Effector CD8-positive, alpha-beta T cell (primary cell): ENCODE results near the gene ARHGAP30.
A peak's percentile ranks its signal among the peaks of the same experiment; 100 is the strongest.
"Not testable (repeated sequence)": the region's sequence is repeated elsewhere in the genome, so short reads cannot be mapped to it uniquely, and the experiment has no call there.

ENCODE experiments used
- DNase-seq: peaks from one replicate; lab custom pipeline; 2025; lab: John Stamatoyannopoulos, UW

ARHGAP30 gene

DNA sequence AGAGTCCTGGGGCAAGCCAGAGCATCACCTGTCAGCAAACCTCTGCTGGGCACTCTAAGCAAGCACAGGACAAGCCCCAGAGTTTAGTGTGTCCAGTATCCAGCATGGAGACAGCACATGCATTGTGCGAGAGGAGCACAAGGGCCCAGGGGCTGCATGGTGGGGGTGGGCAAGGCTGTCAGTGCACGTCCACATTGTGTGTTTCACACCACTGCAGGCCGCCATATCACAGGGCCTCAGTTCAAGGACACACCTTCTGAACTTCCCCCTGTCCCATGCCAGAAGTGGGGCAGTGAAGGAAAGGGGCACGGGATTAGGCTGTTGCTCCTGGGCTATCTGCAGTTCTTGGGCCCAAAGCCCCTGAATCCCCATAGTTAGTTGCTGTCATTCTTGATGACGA is 30.1 kb downstream of the ARHGAP30 start:
- no peak for DNase-seq

DNA sequence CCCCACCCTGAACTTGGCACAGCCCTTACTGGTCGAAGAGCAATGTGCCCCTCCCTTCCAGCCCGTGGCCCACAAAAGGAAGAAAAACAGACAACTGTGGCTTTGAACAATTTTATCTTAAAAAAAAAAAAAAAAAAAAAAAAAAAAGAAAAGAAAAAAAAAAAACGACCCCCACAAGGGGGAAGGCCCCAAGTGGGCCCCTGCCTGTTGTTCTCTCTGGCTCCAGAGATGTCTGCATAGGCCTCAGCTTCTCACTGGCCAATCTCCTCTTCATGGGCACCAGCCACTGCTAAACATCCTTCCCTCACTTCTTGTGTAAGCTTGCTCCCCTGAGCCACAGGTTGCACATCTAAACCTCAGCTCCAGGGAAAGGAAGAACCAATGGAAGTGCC is 30.5 kb downstream of the ARHGAP30 start:
- DNase-seq = no peak

DNA sequence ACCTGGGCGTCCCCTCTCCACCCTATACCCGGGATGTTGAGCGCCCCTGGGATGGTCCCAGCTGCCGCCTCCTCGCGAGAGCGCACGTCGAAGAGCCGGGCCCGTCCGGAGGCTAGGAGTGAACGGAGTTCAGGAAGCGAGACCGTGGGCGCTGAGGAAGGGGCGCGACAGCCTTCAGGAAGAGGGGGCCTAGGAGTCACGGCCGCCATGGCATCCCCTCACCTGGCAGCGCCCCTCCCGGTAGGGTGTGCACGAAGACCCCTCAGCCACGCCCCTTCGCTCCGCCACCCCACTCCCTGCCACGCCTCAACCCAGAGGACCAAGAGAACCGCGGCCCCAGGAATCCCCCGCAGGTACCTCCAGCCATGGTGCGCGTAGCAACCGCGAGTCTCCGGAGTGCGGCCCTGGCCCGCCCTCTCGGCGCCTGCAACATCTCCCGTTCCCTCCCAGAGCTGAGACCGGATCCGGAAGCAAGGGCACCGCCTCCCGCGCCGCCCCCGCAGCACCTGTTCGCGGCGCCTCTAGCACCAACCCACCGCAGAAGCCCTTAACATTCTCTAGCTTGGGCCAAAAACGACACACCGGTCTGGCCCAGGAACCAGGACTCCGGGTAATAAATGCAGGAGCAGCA is 31.1 kb downstream of the ARHGAP30 start, which contains the start of gene TSTD1:
Gene TSTD1 (minus strand): TSS at position 442 of the 631 bp plus-strand sequence. CDS start 75 bp downstream, at position 367.
- peak; percentile 76 for DNase-seq

DNA sequence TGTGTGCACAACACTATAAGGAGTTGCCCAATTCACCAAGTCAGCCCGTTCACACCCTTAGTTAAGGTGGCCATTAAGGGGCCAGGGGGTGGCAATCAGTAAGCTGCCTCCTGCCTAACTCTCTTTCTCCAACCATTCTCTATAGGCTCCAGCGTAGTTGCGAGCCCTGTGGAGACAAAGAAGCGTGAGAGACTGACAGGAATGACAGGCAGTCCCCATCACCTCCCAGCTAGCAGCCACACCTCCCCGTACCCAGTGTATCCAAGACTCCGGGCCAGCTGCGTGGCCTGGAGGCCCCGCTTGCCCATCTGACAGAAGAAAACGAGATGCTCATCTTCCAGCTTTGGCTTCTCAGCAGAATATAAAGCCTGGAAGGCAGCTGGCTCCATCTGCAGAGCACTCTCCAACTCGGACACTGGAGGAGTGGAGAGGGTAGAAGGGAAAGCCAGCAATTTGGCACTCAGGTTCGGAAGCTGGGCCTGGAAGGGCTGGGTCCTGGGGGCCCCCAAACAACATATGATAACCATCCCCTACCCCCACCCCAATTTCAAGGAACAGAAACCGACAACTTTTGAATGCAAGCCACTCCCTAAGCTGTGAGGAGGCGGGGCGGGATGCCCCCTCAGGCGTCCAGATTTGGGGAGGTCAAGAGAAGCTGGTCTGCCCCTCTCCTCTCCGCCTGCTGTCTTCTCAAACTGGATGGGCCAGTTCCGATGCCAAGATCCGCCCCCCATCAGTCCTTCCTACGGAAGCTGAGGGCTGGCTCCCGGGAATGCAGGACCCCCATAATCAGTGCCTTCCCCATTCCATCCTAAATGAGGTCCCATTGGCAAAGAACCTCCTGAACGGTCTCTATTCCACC is 31.8 kb downstream of the ARHGAP30 start:
- no peak for DNase-seq

DNA sequence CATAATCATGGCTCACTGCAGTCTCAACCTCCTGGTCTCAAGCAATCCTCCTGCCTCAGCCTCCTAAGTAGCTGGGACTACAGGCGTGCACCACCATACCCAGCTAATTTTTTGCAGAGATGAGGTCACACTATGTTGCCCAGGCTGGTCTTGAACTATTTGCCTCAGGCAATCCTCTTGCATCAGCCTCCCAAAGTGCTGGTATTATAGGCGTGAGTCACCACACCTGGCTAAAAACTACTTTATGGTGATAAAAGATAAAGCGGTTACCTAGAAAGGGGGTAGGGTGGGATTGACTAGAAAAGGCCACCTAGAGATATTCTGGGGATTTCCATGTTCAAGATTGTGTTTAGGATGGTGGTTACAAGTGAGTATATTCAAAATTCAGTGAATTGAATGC is 35.9 kb downstream of the ARHGAP30 start:
- no peak for DNase-seq

DNA sequence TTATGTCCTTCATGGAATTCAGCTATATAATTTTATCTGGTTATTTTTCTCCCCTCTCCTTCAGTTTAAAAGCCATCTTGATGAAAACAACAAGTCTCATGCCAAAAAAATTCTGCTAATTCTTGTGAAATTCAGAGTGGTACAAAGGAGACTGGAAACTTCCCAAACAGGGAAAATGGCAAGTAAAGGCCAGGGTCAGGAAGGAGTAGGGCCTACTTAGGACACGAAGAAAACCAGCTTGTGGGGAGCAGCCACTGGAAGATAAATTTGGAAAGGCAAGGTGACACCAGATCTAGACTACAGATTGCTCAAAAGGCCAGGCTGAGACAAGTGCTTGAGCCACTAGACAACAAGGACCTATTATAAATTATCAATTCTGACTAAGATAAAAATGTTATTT is 37.3 kb downstream of the ARHGAP30 start:
- no peak for DNase-seq

DNA sequence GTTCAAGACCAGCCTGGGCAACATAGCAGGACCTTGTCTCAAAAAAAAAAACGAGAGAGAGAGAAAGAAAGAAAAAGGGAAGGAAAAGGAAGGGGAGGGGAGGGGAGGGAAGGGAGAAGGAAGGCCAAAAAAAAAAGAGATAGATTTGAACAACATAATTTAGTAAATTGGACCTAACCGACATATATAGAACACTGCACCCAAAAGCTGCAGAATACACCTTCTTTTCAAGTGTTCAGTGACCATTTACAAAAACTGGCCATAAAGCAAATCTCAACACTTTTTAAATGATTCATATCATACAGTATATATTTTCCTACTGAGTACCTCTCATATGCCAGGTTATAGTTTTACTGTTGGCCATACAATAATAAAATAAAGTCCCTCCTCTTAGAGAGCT is 37.8 kb downstream of the ARHGAP30 start:
- no peak for DNase-seq

DNA sequence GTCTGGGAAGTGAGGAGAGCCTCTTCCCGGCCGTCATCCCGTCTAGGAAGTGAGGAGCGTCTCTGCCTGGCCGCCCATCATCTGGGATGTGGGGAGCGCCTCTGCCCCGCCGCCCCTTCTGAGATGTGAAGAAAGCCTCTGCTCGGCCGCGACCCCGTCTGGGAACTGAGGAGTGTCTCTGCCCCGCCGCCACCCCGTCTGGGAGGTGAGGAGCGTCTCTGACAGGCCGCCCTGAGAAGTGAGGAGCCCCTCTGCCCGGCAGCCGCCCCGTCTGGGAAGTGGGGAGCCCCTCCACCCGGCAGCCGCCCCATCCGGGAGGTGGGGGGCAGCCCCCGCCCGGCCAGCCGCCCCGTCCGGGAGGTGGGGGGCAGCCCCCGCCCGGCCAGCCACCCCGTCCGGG is 40.2 kb downstream of the ARHGAP30 start:
- not testable (repeated sequence) for DNase-seq

DNA sequence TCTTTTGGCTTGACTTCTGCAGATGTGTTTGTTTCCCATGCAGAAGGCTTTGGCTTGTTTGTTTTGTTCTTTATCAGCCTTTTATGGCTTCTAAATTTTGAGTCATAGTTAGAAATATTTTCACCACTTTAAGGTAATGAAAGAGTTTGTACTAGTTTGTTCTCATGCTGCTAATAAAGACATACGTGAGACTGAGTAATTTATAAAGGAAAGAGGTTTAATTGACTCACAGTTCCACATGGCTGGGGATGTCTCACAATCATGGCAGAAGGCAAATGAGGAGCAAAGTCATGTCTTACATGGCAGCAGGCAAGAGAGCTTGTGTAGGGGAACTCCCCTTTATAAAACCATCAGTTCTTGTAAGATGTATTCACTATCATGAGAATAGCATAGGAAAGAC is 42.7 kb downstream of the ARHGAP30 start:
- DNase-seq = not testable (repeated sequence)

DNA sequence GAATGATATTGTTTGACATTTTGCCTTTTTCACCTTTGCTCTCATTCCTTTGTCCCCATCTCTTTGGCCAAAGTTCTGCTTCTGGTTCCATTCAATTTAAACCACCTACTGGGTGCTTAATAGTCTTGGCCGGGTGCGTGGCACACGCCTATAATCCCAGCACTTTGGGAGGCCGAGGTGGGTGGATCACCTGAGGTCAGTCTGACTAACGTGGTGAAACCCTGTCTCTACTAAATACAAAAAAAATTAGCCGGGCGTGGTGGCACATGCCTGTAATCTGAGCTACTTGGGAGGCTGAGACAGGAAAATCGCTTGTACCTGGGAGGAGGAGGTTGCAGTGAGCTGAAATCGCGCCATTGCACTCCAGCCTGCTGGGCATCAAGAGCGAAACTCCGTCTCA is 47.3 kb downstream of the ARHGAP30 start:
- DNase-seq = not testable (repeated sequence)

DNA sequence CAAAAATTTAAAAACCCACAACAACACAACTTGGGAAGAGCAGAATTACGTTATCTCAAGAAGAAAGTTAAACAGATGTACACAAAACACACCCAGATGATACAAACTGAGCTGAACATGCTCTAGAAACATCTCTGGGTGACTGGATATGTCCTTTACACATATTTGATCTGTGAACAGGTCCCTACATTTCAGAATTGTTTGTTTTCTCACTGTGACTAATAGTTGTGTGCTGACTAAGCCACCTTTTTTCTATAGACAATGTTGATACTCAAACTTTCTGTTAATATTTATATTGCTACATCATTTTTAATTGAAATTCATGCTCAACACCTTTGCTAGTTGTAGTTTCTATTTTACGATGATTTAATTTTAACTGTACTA is 47.7 kb downstream of the ARHGAP30 start:
- DNase-seq = no peak

DNA sequence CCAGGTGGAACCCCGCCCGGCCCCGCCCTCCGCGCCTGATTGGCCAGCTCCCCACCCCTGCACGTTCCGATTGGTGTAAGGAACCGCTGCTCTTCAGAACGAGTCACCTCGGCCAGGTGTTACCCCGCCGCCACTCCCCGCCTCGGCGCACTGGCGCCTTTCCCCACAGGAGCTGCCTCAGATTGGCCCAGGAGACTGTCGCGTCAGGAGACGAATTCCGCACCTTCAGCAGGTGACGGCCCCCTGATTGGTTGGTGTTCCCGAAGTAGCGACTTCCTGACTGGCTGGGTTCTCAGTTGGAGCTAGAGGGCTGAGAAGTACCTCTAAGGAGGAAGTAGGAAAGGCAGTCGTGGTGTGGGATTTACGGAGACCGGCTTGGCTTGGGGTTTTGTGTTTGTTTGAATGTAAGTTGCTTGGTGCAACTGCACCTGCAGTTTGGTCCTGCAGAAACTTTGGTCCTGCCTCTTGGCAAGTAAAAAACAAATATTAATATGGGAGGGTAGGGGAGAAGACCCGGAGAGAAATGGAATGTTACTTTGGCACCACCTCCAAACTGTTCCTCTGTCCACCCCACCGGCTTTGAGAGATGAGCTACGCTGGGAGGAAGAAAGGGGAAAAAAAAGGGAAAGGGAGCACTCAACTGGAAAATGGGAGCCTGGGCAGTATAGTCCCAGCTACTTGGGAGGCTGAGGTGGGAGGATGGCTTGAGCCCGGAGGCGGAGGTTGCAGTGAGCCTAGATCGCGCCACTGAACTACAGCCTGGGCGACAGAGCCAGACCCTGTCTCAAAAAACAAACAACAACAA is 48.3 kb downstream of the ARHGAP30 start:
- DNase-seq = peak; percentile 86

DNA sequence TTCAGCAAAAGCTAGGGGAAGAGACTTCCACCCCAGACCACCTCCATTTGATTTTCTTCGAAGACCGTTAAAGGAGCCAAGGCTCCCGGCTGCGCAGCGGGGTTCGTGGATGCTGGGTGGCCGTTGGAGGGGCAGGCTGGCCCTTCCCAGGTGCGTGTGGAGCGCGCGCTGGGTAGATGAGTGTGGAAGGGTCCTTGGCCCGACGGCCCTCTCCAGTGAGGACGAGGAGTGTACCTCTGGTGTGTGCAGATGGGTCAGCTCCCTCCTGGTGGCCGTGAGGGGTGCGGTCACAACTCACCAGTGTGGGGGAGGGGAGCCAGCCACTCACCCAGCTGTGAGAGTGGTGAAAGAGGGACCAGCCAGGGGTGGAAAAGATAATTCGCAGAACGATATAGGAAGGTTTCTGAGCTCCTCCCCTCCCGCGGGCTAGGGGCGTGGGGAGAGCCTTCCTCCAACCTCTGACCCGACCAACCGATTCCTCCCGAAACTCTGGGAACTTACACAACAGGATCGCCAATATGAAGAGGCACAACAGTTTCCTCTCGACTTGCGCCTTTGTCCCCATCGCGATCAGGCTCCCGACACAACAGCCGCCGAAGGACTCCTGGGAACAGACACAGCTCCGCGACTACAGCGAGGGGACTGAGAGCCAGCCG is 49.1 kb downstream of the ARHGAP30 start, which contains the start of gene F11R:
Gene F11R (minus strand): TSS at position 644 of the 656 bp plus-strand sequence. CDS start 79 bp downstream, at position 565.
- peak; percentile 57 for DNase-seq

DNA sequence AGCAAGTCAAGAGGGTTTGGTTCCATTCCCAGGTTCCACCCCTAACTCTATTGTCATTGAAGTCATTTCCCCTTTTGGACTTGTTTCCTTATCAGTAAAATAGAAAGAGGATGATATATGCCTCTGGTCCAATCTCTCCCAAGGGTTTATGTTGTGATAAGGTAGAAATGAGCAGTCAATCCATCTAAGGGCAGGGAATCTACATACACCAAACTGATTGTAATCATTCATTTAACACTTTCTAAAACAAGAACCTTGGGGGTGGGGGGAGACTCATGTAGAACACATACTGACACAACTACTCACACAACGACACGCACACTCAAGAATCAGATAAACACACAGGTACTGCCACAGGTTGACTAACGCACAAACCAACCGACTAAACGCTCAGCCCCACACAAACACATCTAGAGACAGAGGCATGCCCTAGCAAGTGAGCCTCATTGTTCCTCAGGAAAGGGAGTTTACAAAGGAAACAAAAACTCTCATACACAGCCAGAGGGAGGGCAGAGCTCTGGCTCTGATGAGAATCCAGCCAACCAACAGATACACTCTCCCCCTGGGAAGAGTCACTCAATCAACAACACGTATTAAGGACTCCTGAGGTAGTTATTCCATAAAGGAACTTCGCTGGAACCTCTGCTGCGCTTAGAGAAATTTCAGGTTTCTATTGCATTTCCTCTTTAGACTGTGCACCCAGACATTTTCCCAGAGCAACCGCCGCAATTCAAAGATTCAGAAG is 49.8 kb downstream of the ARHGAP30 start:
- DNase-seq = no peak

DNA sequence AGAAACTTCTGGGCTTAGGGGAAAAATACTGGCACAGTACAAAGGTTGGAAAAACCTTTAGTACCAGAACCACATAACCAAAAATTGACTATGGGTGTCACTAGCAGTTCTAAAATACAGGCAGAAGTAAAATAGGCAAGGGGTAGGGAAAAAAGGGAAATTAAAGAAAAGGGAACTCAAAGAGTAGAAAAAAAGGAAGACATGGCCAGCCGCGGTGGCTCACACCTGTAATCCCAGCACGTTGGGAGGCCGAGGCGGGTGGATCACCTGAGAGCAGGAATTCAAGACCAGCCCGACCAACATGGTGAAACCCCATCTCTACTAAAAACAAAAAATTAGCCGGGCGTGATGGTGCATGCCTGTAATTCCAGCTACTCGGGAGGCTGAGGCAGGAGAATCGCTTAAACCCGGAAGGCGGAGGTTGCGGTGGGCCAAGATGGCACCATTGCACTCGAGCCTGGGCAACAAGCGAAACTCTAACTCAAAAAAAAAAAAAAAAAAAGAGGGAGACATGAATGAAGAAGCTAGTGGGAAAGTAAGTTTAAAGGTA is 50.5 kb downstream of the ARHGAP30 start:
- DNase-seq = not testable (repeated sequence)

DNA sequence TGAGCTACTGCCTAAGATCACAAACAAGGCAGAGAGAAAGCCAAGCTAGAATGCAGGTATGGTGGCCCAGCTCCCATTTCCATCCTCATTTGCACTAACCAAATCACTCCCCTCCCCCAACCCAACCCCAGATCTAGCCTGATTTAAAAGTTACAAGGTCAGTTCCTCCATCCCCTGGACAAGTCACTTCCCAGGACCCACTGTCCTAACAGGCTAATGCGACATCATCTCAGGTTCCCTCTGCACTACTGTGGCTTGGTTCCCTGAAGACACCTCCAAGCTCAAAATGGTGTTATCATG is 51.1 kb downstream of the ARHGAP30 start:
- DNase-seq = no peak

DNA sequence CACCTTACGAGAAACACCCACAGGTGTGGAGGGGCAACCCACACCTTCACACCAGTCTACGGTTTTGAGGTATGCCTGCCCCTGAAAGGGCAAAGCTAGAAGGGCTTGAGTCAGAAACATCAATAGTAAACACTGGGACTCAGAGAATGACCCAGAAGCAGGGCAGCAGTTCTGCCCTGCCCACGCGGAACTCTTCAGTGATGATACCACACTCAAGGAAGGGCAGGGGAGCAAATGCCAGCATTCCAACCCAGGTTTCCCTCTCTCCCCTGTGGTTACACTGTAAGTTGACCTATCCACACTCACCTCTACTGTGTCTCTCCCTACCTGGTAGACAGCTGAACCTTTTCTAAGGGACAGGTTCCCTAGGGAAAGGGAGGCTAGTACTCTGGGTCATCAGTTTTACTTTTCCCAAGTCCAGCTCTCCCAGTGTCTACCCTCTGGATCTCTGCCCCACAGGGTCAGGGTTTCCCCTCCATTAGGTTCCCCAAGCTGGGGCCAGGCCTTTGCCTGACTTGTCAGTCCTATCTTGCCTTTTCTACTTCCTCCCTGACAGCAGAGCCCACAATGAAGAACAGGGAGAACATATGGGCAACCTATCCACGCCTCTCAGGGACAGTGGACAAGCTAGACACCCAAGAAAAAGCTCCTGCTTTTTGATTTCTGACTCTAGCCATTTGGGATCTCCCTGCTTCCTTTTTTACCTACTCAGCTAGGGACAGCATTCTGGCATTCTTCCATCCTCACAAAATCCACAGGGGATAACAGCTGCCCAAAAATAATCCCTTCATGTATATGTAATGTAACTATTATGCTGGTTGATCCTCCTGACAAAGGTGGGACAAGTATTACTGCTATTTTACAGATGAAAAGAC is 51.7 kb downstream of the ARHGAP30 start:
- DNase-seq = no peak

DNA sequence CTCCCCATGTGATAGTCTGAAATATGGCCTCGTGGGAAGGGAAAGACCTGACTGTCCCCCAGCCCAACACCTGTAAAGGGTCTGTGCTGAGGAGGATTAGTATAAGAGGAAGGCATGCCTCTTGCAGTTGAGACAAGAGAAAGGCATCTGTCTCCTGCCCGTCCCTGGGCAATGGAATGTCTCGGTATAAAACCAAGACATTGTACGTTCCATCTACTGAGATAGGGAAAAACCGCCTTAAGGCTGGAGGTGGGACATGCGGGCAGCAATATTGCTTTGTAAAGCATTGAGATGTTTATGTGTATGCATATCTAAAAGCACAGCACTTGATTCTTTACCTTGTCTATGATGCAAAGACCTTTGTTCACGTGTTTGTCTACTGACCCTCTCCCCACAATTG is 52.5 kb downstream of the ARHGAP30 start:
- not testable (repeated sequence) for DNase-seq

DNA sequence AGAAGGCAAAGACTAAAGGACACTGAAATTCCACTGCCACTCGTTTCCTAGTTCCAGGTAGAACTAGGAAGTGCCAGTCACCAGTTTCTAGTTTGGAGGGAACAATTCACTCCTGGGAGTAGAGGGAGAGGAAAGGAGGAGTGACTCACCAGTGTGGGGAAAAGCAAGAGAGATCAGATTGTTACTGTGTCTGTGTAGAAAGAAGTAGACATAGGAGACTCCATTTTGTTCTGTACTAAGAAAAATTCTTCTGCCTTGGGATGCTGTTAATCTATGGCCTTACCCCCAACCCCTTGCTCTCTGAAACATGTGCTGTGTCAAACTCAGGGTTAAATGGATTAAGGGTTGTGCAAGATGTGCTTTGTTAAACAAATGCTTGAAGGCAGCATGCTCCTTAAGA is 53.0 kb downstream of the ARHGAP30 start:
- DNase-seq = not testable (repeated sequence)
